ENCODE results near the gene FKBP5. TPM values are rescaled to one million over a fixed set of nuclear protein-coding genes. Genes with fewer than 3 reads are reported as not detected.
"Not testable (repeated sequence)": the region's sequence is repeated elsewhere in the genome, so short reads cannot be mapped to it uniquely, and the experiment has no call there.

The FKBP5 gene
- polyA plus RNA-seq, 1 donor from 2014 or later, result 1.2 TPM

DNA sequence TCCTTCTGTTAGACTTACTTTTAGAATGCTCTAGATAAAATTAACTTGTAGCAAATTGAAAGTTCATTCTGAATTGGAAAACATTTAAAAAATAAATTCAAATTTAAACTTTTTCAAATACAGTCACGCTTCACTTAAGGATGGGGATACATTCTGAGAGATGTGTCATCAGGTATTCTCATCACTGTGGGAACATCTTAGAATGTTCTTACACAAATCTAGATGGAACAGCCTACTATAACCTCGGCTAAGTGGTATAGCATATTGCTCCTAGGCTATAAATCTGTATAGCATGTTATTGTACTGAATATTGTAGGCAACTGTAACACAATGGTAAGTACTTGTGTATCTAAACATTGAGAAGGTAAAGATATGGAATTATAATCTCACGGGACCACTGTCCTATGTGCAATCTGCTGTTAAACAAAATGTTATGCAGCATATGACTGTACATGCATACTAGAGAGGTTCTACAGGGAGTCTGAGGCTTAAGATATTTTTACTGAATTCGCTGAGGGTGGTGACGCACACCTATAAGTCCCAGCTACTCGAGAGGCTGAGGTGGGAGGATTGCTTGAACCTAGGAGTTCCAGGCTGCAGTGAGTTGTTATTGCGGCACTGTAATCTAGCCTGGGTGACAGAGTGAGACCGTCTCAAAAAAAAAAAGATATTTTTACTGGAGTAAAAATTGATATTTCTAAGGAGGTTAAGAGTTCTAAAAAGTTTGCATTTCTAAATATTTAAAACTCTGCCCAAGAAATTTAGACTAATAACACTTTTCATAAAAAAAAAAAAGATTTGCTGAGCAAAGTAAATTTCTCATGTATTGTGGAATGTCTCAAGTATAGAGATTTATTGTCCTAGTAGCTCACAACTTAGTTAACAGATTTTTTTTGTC lies 88.7 kb downstream of the FKBP5 start:
- Histone ChIP-seq H3K4me2 (ENCODE audit: low read length) (no peak overlapping the region), H3K9me2 (ENCODE audit: insufficient read depth, low read length) (no peaks in the 10 kb centered on the region), H3K9ac (ENCODE audit: low read length) (no peak overlapping the region), H3K4me3 (ENCODE audit: low read length) (no peak overlapping the region), H3K27ac (ENCODE audit: low read length) (no peak overlapping the region), H3K79me2 (replicated peaks; ENCODE audit: insufficient read depth, low read length) (no peaks in the 10 kb centered on the region), H3K27me3 (ENCODE audit: insufficient read depth, low read depth, low read length) (no peaks in the 10 kb centered on the region), H4K20me1 (ENCODE audit: insufficient read depth) (no peaks in the 10 kb centered on the region), H3F3A (ENCODE audit: insufficient read depth, low read length, poor library complexity, severe bottlenecking) (no peaks in the 10 kb centered on the region), H3K9me3 (ENCODE audit: low read length) (no peaks in the 10 kb centered on the region), H2AFZ (ENCODE audit: low read depth, low read length) (no peak overlapping the region), H3K36me3 (ENCODE audit: insufficient read depth, low read length) (no peaks in the 10 kb centered on the region)
- TF ChIP-seq POLR2AphosphoS5 (IDR thresholded peaks at IDR 0.05) (no peak), EP300 (conservative IDR thresholded peaks at IDR 0.05; ENCODE audit: poor library complexity, severe bottlenecking) (no peak), SMC3 (conservative IDR thresholded peaks at IDR 0.05; ENCODE audit: poor library complexity) (no peak), TAF1 (IDR thresholded peaks at IDR 0.05; ENCODE audit: low read depth) (no peak), EZH2 (IDR thresholded peaks at IDR 0.05; ENCODE audit: borderline replicate concordance, insufficient read depth, low read length, poor library complexity, severe bottlenecking) (no peak), RAD21 (conservative IDR thresholded peaks at IDR 0.05) (no peak), MXI1 (conservative IDR thresholded peaks at IDR 0.05; ENCODE audit: poor library complexity, severe bottlenecking) (no peak)

DNA sequence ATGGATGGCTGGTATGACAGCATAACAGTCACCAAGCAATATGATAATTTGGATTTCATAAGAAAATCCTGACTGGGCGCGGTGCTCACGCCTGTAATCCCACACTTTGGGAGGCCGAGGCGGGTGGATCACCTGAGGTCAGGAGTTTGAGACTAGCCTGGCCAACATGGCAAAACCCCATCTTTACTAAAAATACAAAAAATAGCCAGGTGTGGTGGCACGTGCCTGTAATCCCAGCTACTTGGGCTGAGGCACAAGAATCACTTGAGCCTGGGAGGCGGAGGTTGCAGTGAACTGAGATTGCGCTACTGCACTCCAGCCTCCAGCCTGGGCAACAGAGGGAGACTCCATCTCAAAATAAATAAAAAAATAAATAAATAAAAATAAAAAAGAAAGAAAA lies 90.1 kb downstream of the FKBP5 start:
- not testable (repeated sequence) for H2AFZ ChIP-seq (ENCODE audit: low read depth, low read length); H3K79me2 ChIP-seq (replicated peaks; ENCODE audit: insufficient read depth, low read length); H3K9me3 ChIP-seq (ENCODE audit: low read length); H3K27me3 ChIP-seq (ENCODE audit: insufficient read depth, low read depth, low read length); H3F3A ChIP-seq (ENCODE audit: insufficient read depth, low read length, poor library complexity, severe bottlenecking); H3K4me3 ChIP-seq (ENCODE audit: low read length); H4K20me1 ChIP-seq (ENCODE audit: insufficient read depth); H3K4me2 ChIP-seq (ENCODE audit: low read length); H3K27ac ChIP-seq (ENCODE audit: low read length); H3K36me3 ChIP-seq (ENCODE audit: insufficient read depth, low read length); H3K9ac ChIP-seq (ENCODE audit: low read length); H3K9me2 ChIP-seq (ENCODE audit: insufficient read depth, low read length)

DNA sequence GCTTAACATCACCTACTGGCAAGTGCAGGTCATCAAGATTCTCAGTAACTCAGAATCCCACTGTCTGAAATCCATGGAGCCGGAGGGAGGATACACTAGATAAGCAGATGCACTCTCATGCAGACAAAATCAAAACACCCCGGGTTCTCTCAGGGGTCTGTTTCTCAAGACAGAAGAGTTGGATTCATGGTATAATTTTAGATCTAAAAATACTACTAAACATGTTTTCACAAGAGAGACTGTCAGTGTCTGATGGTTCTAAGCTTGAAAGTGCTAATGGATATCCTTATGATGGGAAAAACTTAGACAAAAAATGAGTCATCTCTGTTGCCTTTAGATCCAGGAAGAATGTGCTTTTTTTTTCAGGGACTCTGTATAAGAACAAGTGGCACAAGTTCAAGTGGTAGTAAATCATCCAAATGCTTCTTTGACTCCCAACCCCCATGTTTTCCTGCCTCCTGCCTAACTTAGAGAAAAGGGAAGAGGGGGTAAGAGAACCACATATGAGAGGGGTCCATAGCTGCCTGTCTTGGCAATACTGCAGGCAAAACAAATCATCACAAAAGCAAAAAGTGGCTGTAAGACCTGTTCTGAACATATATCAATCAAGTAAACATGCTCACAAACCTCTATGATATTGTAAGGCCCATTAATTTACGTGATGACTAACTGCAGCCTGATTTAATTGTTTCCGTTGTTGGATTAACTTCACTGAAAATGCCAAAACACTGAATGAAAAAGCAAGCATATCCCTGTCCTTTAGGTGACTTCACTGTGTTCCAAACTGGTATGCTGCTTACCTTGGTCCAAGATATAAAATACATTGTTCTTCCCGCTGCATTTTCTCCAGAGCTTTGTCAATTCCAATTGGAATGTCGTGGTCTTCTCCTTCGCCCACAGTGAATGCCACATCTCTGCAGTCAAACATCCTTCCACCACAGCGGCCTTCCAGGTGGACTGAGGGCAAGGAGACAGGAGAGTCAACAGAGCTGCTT lies 92.0 kb downstream of the FKBP5 start:
- no peaks in the 10 kb centered on the region for H3K79me2 ChIP-seq (replicated peaks; ENCODE audit: insufficient read depth, low read length)
- no peaks in the 10 kb centered on the region for H4K20me1 ChIP-seq (ENCODE audit: insufficient read depth)
- H3K9me3 ChIP-seq (ENCODE audit: low read length), result no peaks in the 10 kb centered on the region
- no peaks in the 10 kb centered on the region for H3F3A ChIP-seq (ENCODE audit: insufficient read depth, low read length, poor library complexity, severe bottlenecking)
- no peaks in the 10 kb centered on the region for H3K36me3 ChIP-seq (ENCODE audit: insufficient read depth, low read length)
- no peaks in the 10 kb centered on the region for H3K9me2 ChIP-seq (ENCODE audit: insufficient read depth, low read length)
- no peak overlapping the region for H3K4me3 ChIP-seq (ENCODE audit: low read length)
- TF ChIP-seq SMC3 (conservative IDR thresholded peaks at IDR 0.05; ENCODE audit: poor library complexity) (no peak), EZH2 (IDR thresholded peaks at IDR 0.05; ENCODE audit: borderline replicate concordance, insufficient read depth, low read length, poor library complexity, severe bottlenecking) (no peak), RAD21 (conservative IDR thresholded peaks at IDR 0.05) (no peak), MXI1 (conservative IDR thresholded peaks at IDR 0.05; ENCODE audit: poor library complexity, severe bottlenecking) (no peak), POLR2AphosphoS5 (IDR thresholded peaks at IDR 0.05) (no peak), EP300 (conservative IDR thresholded peaks at IDR 0.05; ENCODE audit: poor library complexity, severe bottlenecking) (no peak), TAF1 (IDR thresholded peaks at IDR 0.05; ENCODE audit: low read depth) (no peak)
- TF ChIP-seq, protein P1, sequence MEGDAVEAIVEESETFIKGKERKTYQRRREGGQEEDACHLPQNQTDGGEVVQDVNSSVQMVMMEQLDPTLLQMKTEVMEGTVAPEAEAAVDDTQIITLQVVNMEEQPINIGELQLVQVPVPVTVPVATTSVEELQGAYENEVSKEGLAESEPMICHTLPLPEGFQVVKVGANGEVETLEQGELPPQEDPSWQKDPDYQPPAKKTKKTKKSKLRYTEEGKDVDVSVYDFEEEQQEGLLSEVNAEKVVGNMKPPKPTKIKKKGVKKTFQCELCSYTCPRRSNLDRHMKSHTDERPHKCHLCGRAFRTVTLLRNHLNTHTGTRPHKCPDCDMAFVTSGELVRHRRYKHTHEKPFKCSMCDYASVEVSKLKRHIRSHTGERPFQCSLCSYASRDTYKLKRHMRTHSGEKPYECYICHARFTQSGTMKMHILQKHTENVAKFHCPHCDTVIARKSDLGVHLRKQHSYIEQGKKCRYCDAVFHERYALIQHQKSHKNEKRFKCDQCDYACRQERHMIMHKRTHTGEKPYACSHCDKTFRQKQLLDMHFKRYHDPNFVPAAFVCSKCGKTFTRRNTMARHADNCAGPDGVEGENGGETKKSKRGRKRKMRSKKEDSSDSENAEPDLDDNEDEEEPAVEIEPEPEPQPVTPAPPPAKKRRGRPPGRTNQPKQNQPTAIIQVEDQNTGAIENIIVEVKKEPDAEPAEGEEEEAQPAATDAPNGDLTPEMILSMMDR (IDR thresholded peaks at IDR 0.05; ENCODE audit: poor library complexity, severe bottlenecking), result no peak
- TF ChIP-seq, protein P2, sequence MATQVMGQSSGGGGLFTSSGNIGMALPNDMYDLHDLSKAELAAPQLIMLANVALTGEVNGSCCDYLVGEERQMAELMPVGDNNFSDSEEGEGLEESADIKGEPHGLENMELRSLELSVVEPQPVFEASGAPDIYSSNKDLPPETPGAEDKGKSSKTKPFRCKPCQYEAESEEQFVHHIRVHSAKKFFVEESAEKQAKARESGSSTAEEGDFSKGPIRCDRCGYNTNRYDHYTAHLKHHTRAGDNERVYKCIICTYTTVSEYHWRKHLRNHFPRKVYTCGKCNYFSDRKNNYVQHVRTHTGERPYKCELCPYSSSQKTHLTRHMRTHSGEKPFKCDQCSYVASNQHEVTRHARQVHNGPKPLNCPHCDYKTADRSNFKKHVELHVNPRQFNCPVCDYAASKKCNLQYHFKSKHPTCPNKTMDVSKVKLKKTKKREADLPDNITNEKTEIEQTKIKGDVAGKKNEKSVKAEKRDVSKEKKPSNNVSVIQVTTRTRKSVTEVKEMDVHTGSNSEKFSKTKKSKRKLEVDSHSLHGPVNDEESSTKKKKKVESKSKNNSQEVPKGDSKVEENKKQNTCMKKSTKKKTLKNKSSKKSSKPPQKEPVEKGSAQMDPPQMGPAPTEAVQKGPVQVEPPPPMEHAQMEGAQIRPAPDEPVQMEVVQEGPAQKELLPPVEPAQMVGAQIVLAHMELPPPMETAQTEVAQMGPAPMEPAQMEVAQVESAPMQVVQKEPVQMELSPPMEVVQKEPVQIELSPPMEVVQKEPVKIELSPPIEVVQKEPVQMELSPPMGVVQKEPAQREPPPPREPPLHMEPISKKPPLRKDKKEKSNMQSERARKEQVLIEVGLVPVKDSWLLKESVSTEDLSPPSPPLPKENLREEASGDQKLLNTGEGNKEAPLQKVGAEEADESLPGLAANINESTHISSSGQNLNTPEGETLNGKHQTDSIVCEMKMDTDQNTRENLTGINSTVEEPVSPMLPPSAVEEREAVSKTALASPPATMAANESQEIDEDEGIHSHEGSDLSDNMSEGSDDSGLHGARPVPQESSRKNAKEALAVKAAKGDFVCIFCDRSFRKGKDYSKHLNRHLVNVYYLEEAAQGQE (IDR thresholded peaks at IDR 0.05; ENCODE audit: borderline replicate concordance), result no peak
- no peak overlapping the region for H3K27ac ChIP-seq (ENCODE audit: low read length)
- H3K4me2 ChIP-seq (ENCODE audit: low read length), result no peak overlapping the region
- no peaks in the 10 kb centered on the region for H3K27me3 ChIP-seq (ENCODE audit: insufficient read depth, low read depth, low read length)
- no peak overlapping the region for H3K9ac ChIP-seq (ENCODE audit: low read length)
- no peak overlapping the region for H2AFZ ChIP-seq (ENCODE audit: low read depth, low read length)

All from neural cell (in vitro differentiated cells).